HG03025 (cell line): ENCODE measurements around the gene NRXN3.

Source experiments
- ATAC-seq: cut with Tn5 transposase; IDR thresholded peaks from one replicate; pipeline ENCODE4 v1.9.1; 2021; ENCODE audit warnings: mild to moderate bottlenecking, moderate library complexity; ENCODE audit not compliant: unreplicated experiment, low FRiP score

NRXN3 gene

DNA sequence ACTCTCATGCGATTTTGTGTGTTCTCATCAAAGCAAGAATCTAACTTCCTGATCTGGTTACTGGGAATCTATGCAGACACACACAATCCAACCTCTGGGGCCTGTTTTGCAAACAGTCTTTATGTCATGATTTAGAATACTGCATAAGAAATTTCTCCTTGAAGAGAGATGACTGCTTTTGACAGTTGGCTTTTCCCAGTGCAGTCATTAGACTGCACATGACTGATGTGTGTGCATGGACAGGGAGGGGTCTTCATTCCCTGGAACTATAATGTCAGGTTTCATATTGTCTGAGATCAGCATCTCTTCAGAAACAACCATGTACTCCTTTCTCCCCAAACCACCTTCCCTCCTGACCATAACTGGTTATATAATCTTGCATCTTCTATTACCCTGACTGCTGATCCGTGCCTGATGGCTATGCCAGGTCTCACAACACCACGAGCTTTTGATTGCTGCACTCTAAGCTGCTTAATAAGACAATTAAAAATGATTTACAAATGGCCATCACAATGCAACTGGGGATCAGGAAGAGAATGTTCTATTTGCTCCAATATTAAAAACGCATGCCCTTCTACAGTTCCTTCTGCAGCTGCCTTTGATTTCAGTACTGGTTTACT lies 995.4 kb downstream of the NRXN3 start:
- no peak for ATAC-seq

DNA sequence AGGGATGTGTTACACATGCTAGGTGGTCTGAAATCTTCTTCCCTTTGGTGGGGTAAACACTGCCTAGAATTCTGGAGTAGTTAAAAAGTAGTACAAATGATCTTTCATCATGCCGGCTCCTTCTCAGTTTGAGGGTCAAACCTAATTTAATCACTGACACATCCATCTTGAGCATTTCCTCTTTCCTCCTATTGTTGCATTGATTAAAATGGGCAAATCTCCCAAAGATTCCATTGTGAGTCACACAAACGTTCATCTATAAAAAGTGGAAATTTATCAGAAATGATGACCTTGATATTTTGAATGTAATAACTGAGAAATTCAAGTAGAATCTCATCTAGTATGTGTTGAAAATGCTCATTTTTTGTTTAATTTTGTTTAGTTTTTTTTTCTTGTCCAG lies 996.0 kb downstream of the NRXN3 start:
- no peak for ATAC-seq

DNA sequence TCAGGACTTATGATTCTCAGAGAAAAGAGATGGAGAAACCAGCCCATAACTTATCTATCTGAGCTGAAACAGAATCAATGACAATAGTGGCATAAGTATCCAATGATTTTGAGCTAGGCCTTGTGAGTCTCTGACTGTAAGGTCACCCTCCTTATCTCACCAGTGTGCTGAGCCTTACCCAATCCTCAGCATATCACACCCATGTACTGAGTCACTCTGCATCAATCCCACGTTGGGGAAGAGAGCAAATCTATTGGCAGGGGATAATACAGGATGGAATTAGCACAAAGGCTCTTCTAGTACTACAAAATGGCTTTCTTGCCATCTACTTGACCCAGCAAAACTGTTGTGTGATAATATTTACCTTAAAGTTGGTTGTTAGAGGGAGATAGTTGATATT lies 997.8 kb downstream of the NRXN3 start:
- no peak for ATAC-seq

DNA sequence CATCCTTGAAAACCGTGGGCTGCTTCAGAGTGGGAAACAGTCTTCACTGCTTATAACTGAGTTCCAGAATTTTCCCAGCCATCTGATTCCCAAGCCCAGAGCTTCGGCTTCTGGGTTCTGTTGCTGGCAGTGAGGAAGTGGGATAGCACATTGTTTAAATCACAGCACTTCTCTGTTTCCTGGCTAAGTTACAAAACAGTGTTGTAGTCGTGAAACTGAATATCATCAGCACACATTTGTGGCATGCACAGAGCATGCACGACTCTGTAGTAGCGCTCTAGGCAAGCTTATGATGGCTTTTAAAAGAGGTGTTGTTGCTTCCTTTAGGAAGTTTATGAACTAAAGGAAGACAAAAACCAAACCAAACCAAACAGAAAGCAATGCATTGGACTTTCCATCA lies 1005.5 kb downstream of the NRXN3 start:
- no peak for ATAC-seq

DNA sequence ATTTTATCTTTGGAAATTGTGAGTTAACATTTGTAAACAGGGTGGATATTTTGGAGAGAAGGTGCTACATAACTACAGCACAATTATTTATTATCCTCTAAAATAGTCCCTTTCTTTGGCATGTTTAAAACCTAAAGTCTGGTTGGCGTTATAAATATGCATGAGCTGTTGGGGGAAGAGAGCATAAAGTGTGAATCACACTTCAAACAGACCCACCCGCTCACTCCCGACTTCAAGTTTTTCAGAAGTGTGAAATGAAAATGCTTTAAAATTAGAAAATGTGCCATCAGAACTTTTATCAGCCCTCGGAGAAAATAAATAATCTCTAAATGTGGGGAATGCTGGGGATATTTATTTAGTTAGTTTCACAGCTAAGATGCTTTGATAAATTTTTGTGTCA lies 1006.9 kb downstream of the NRXN3 start:
- ATAC-seq = no peak

DNA sequence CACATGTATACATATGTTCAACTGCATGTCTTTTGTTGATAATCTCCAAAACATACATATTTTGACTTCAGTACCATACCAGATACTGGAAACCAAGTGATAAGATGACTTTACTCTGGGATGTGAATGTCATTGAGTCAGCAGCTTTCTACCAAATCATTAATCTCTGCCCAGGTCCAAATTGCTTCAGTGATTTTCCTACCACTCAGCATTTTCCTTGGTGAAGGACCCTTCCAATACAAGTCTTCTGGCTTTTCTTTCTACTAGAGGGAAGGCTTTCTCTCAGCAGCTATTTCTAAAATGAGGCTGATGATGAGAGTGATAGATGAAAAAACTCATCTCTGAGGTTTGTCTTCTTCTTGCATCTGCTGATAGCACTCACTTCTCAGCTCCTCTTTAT lies 1008.5 kb downstream of the NRXN3 start:
- ATAC-seq = no peak

DNA sequence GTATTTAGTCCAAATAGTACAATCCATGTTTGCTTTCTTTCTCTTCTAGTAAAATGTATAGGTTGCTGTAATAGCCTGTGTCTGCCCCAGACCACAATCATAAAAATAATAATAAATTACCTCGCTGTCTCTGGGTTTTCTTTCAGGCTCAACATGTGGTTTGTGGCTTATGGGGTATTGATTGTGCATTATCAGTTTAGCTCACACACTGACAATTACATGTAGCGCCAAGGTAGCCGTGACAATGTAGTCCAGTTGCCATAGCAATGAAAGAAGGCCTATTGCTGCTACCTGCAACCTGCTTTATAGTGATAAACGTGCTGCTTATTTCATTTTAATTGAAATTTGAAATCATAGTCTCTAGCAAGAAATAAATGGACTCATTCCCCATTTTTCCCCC lies 1009.8 kb downstream of the NRXN3 start:
- ATAC-seq = no peak

DNA sequence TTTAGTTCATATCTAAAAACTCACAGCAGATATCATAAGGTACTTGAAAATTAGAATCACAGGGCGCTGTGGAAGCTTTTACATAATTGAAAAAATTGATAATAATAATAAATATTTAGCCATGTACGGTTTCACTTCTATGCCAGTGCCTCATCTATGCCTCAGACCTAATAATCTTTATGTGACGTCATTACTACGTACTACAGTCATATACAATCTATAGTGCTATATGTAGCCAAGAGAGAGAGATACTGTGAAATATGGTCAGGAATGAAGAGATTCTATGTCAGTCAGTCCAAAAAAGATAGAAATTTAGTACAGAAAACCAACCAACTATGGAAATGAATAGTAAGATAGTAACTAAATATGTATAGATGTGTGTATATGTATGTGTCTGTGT lies 1010.5 kb downstream of the NRXN3 start:
- ATAC-seq = no peak

DNA sequence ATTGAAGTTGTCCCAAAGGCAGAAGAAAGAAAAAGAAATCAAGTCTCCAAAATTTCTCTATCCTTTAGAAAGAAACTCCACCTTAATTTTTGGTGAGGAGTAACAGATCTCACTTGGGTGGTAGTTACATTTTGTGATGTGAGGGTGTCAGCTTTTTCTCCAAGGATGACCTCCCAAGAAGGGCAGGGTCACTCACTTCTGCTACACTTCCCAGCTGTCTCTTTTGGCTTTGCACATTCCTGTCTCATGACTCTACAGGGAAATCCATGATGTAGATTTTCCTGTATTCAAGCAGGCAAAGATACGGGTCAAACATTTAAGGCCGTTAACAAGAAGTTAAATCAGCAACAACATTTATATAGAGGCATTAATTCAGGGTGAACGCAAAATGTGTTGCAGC lies 1016.4 kb downstream of the NRXN3 start:
- no peak for ATAC-seq

DNA sequence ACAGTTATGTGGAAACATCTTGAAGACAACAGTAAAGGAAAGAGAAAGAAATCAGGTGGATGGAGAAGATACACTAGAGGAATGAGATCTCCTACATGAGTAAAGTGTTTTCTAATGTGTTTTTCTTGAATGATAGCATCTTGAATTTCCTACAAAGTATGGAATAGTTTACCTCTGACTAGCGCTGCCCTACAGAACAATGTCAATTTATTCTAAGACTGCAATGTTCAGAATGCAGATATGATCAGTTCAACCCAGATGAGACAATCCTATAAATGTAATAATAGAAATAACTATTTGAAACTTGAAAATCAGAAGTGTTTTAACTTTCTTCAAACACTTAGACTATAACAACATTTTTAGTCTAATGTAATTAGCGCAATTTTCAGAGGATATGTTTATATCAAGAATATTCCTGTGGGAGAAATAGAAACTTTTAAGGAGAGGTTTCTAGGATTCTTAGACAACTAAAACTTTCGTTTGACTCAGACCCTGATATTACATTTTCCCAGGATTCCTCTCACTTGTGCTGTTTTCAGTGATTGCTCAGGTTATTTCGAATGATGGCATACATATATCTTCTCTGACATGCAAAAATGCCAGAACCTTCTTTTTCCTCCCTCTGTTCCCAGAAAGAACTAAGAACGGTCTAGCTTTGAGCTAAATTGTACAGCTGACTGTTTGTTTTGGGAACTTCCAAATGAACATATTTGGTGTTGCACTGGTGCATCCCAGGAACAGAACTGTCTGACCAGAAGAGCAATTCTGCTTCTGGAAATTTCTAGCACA lies 1023.7 kb downstream of the NRXN3 start:
- no peak for ATAC-seq

DNA sequence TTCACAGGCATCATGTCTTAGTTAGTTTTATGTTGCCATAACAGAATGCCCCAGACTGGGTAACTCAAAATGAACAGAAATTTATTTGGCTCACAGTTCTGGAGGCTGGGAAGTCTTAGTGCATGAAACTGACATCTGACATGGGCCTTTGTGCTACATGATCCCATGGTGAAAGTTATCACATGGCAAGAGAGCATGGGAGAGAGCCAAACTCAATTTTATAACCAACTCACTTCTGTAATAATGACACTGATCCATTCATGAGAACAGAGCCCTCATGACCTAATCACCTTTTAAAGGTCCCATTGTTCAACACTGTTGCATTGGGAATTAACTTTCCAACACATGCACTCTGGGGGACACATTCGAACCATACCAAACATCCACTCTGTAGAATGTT lies 1026.0 kb downstream of the NRXN3 start:
- no peak for ATAC-seq

DNA sequence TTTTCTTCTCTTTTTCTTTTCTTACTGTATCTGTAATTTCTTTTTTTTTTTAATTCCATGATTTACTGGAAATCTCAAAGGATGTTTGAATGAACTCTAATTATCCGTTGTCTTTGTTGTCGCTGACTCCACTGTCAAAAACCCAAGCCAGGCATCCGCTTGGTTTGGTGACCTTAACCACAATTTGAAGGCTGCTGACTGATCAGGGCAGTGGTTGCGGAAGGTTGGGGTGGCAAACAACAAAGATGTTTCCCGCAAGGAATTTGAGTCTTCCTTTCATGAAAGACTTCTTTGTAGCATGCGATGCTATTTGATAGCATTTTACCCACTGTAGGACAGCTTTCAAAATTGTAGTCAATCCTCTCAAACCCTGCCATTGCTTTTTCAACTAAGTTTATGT lies 1027.3 kb downstream of the NRXN3 start:
- no peak for ATAC-seq

DNA sequence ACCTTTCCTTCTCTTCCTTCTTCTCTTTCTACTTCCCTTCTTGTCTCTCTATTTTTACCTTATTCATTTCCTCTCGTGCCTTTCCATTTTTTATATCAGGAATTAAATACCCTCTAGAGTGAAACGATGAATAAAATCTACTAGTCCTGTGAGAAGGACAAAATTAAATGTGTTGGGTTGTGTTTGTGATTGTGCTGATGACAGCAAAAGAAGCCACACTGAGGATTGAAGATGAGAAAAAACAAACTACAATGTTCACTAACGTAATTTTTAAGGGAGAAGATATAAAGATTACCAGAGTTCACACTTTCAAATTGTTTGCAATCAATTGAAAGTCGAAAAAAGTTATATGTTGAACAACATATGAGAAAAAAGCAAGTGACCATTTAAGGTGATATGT lies 1029.0 kb downstream of the NRXN3 start:
- no peak for ATAC-seq

DNA sequence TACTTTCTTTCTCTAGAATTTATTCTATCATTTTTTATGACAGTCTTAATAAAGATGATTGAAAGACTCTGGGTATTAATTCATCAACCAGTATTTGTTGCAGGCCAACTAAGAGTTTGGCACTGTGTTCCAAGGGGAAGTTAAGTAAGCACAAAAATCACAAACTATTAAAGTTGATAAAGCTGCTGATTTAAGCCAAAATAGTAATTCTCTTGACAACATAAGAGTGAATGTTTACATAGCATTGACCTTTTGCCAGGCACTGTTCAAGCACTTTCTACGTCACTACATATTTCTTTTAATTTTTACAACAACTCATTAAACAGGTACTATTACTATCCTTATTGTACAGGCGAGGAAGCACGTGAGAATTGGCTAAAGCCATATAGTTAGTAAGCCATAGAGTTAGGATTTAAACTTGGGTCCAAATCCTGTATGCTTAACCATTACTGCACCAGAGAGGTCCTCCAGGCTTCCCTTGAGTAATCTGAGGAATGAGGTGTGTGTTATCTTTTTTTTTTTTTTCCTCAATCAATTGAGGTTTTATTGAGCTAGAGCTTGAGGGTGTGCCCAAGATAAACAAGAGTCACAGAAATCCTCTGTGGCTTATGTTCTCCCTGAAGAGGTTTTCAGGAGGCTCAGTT lies 1031.5 kb downstream of the NRXN3 start:
- no peak for ATAC-seq

DNA sequence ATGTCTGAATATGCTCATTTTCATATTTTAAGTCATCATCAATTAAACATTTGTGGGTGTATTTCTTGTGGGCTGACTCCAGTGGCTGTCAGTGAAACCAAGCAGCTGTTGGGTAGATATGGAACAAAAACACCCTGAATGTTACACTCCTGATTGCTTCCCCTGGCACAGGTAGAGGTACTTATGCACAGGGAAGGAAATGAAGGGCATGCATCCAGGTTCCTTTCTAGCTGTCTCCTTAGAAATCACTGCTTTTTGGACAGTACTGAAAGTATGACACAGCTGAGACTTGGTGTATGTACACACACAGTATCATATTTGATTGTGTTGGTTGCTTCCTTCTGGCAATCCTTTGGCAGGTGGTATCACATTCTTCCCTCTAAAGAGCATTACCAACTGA lies 1034.4 kb downstream of the NRXN3 start:
- ATAC-seq = no peak

DNA sequence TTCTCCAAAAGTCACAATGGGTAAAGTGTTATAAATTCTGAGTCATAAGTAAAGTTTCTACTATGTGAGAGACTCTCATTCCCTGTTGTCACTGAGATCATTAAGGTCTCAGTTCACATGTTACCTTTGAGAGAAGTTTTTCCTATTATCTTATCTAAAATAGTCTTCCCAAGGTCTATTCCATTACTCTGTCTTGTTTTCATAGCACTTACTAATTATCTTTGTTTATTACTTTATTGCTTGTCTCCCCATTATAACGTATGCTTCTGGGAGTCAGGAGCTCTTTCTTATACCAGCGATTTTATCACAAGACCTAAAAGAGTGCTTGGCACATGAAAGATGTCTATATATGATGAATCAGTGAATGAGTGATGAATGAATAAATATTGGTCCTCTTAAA lies 1039.2 kb downstream of the NRXN3 start:
- no peak for ATAC-seq

DNA sequence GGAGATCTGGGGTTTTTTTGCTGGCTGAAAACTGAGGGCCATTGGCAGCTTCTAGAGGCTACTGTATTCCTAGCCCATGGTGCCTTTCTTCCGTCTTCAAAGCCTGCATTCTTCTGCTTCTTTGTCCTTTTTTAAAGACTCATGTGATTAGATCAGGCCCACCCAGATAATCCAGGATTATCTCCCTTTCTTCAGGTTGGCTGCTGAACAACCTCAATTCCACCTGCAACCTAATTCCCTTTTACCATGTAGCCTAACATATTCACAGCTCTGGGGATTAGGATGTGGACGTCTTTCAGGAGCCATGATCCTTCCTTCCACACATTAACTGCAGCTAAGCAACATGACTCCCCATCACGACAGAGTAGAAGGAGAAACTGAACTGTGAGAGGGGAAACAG lies 1055.6 kb downstream of the NRXN3 start:
- no peak for ATAC-seq

DNA sequence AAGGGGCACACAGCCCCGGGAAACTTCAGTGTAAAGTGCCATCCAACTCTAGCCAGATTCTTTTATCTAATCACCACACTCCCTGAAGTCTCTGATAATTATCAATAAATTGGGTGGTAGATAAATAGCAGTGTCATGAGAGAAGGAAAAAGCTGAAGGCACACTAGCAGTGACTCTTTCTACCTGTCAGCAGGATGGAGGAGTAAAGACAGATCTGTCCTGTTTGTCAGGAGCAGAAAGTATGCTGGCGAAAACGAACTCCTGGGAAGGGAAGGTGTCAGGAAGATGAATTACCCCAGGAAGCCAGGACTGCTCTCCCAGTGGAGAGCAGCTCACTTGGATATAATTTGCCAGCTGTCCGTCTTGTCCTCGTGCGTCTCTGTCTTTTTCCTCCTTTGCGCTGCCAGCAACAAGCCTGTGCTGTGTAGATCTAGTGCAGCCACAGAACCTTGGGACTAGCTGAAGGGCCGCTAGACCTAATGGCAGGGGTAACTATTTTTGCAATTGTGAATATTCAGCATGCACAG lies 1059.3 kb downstream of the NRXN3 start:
- ATAC-seq = no peak

DNA sequence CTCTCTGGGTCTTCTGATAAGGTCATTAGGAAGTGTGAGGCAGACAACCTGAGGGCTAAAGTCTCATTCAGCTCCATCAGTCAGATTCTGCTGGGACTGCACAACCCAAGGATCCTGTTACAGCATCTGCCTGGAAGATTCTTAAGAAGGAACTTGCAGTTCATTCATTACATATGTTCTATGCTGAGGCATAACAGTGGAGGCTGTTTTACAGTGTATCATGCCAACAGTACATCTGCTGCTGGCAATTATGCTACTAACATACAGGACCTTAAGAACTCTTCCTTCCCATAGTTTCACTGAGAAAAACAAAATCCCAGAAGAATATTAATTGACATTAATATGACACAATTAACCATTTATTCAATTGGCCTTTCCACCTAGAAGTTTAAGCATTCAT lies 1072.5 kb downstream of the NRXN3 start:
- ATAC-seq = no peak

DNA sequence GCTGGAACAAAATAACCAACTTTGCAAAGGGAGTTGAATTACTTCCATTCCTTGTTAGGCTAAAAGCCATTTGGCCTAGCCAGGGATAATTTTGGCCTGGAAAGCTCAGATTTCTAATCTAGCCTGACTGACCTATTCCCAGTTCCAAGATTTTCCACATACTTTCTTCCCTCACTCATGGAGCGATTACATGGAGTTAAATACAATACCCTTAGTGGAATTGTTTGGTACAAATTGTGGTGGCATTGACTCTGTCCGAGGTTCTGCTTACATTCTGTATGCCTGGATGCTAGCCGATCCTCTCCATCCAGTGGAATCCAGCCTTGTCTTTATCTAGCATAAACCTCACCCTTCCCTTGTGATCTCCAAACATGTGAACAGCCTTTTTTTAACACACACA lies 1076.0 kb downstream of the NRXN3 start:
- no peak for ATAC-seq

DNA sequence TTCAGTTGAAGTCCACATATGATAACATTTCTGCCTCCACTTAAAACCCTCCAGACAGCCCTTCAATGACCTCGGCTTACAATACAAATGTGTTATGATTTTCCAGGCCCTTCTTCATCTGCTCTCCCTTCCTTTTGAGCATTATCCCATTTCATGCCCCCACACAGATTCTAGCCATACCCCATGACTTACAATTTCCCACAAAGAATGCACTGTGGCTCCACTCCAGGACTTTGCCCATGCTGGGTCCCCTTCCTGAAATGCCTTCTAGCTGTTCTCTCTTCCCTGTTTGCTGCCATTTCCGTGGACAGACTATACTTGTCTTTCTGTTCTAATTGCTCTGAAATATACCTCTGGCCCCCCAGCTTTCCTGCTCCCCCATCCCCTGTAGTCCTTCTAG lies 1078.0 kb downstream of the NRXN3 start:
- no peak for ATAC-seq

DNA sequence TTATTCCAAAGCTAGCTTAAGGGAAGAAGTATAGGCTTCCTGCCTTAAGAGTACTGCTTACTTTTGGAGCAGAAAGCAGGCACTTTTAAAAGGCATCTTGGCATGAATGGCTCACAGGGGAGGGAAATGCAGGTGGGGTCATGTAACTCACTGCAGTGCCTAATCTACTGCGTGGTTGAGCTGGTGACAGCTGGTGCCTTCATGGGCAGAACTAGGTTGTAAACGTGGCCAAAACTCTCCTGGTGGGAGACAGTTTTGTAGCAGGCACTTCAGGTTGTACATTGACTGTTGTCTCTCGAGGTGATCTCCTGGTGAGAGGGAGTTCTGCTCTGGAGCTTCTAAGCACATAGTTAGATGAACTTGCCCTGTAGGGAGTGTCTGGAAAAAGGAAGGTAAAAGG lies 1078.6 kb downstream of the NRXN3 start:
- no peak for ATAC-seq
